ENCODE results near the gene PRPF8.

GRCh38 chr17:1729966-1730325 lies 45.3 kb upstream of the PRPF8 start:
- TF ChIP-seq POLR2AphosphoS5 (IDR thresholded peaks at IDR 0.05; ENCODE audit: low read depth, low read length) (no peak), POLR2A (IDR thresholded peaks at IDR 0.05; ENCODE audit: low read depth, low read length) (no peak), TAF1 (IDR thresholded peaks at IDR 0.05; ENCODE audit: low read depth, low read length) (no peak), PAX5 (IDR thresholded peaks at IDR 0.05; ENCODE audit: insufficient read depth, low read length, severe bottlenecking) (no peak), POU2F2 (IDR thresholded peaks at IDR 0.05; ENCODE audit: low read depth, low read length) (no peak), SPI1 (IDR thresholded peaks at IDR 0.05; ENCODE audit: low read depth, low read length) (no peak)
